Measurements from ENCODE around the gene GALNS.
A peak's percentile ranks its signal among the peaks of the same experiment; 100 is the strongest.

The GALNS gene

GRCh38 chr16:88888461-88889387, 32.0 kb upstream of the GALNS start:
- no peak for DNase-seq (ENCODE audit: low read depth in 2 of 2)

DNA sequence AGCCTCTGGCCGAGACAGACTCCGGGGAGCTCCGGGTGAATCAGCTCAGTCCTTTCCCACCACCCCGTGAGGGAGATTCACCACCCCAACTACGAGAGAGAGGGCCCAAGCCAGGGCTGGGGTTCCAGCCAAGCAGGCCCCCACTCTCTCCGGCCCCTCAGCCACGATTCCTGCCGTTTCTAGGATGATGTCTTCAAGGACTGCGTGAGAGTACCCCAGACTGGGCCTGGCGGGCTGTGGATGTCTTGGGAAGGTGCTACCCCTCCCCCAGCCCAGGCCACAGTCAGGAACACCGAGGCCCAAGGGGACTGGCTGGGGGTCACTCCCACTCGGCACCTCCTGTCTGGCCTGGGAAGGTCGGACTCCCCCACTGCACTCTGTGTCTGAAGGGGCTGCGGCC, 31.3 kb upstream of the GALNS start:
- no peak for DNase-seq (ENCODE audit: low read depth in 2 of 2)

GRCh38 chr16:88886845-88887521, 30.2 kb upstream of the GALNS start:
- DNase-seq (ENCODE audit: low read depth in 2 of 2): no peak

- DNase-seq (ENCODE audit: low read depth in 2 of 2): no peak
These were observed 29.7 kb upstream of the GALNS start for GRCh38 chr16:88886420-88886844.

DNA sequence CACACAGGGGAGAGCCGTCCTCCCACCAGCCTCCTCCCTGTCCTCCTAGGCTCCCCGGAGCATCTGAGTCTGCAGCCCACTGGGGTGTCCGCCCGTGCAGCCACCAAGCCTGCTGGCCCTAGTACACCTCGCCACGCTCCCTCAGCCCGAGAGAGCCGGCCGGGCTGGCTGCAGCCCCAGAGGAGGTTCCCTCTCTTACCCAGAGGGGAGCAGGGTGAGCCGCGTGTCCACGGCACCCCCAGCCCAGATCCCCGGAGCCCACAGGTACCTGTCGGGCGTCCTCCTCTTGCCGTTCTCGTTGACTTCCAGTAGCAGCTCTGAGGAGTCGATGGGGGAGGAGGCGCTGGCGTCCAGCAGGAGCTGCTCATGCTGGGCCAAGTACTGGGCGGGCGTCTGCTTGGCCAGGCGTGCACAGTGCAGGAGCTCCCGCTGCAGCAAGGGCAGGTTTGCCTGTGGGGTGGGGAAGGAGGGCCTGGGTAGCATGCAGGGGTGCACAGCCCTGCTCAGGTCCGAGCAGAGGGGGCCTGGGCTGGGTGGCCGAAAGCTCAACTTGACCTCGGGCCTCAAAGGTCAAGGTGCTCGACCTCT, 29.0 kb upstream of the GALNS start:
- no peak for DNase-seq (ENCODE audit: low read depth in 2 of 2)

- DNase-seq (ENCODE audit: low read depth in 2 of 2): no peak
These were observed 28.0 kb upstream of the GALNS start for GRCh38 chr16:88884569-88885271.

- no peak for DNase-seq (ENCODE audit: low read depth in 2 of 2)
These were observed 27.2 kb upstream of the GALNS start for GRCh38 chr16:88883946-88884345.

- no peak for DNase-seq (ENCODE audit: low read depth in 2 of 2)
These were observed 26.6 kb upstream of the GALNS start for GRCh38 chr16:88883117-88883895.

- DNase-seq (ENCODE audit: low read depth in 2 of 2): peak in 1 of 2 donors; percentile 4
These were observed 25.7 kb upstream of the GALNS start for GRCh38 chr16:88882358-88883030.

- DNase-seq (ENCODE audit: low read depth in 2 of 2): no peak
These were observed 25.1 kb upstream of the GALNS start for GRCh38 chr16:88881675-88882357.

DNA sequence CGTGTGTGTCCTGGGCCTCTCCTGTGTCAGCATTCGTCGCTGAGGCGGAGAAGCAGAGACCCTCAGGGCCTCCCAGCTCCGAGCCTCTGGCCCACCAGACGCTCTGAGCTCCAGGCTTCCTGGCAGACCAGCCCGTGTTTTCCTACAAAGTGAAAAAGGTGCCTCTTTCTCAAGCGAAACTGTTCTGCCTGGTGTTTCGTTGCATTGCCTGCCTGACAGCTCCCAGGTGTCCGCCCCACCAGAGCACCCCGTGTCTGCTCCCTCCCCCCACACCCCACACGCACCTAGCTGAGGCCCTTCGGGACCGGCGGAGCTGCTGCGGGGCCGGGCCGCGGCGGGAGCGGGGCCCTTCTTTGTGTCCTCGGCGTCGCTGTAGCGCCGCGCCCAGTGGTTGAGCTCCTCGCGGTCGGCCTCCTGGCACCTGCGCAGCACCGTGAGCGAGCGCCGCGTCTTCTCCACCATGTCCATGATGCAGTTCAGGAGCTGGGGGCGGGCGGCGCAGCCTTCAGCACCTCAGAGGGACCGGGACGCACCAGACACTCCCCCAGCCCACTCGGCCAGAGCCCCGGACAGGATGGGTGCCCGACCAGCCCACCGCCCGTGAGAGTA, 24.4 kb upstream of the GALNS start:
- no peak for DNase-seq (ENCODE audit: low read depth in 2 of 2)

GRCh38 chr16:88880226-88881006, 23.7 kb upstream of the GALNS start:
- no peak for DNase-seq (ENCODE audit: low read depth in 2 of 2)

DNA sequence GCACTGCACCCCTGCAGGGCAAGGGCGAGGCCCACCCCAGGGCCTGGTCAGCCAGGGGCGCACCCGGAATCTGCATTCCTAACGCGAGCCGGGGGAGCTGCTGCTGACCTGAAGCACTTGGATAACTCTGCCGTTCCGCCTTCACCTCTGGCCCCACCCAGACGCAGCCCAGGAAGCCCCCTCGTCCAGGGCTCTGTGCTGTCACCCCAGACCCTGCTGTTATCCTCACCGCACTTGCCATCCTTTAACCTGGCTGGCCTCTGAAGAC, 23.0 kb upstream of the GALNS start:
- no peak for DNase-seq (ENCODE audit: low read depth in 2 of 2)

GRCh38 chr16:88878967-88879787, 22.4 kb upstream of the GALNS start:
- no peak for DNase-seq (ENCODE audit: low read depth in 2 of 2)

DNA sequence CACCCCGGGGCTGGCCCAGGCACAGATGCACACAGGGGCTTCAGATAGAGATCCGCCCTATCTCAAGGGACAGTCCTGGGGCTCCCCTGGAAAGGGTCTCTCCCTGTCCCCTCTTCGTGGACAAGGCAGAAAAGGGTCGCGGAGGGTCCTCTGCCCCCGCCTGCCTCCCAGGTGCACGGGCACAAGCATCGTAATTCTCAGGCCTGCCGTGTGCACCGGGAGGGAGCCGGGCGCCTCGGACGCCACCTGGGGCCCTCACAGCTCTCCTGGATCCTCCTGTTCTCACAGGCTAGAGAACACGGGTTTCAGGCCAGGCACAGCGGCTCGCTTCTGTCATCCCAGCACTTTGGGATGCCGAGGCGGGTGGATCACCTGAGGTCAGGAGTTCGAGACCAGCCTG, 21.6 kb upstream of the GALNS start:
- DNase-seq (ENCODE audit: low read depth in 2 of 2): no peak

DNA sequence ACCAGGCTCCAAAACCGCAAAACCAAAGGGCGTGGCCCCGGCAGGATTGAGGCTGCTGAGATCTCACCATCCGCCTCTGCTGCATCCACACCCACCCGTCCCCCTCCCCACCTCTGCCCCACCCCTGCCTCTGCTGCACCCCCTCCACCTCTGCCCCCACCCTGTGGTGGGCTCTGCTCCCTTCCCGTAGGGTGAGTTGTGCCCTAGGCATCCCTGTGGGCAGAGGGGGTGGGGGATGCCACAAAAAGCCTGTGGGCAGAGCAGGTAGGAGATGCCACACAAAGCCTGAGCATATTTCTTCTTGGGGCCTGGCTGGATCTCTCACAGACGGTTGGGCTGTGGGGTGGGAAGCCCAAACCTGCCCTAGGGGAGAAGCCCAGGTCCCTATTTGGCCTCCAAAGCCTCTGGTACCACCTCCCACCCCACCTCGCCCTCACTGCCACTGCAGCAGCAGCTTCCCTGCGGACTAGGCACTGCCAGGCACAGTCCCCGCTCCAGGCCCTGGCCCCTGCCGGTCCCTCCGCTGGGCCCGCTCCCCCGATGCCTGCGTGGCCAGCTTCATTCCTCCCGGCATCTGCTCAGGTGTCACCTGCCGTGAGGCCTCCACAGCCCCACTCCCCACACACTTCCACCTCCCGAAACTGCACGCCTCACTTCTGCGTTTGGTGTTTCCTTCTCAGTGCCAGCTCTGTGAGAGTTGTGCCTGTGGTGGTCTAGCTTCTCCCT, 21.0 kb upstream of the GALNS start:
- DNase-seq (ENCODE audit: low read depth in 2 of 2): no peak

- DNase-seq (ENCODE audit: low read depth in 2 of 2): no peak
These were observed 20.3 kb upstream of the GALNS start for GRCh38 chr16:88876942-88877526.
